Endothelial cell of umbilical vein (primary cell): ENCODE measurements around the gene ZNF416.

Source experiments
- EZH2 ChIP-seq: IDR thresholded peaks from 2 replicates; pipeline ENCODE4 v1.6.1; 2012; ENCODE audit warnings: borderline replicate concordance, low read depth, mild to moderate bottlenecking, moderate library complexity, low read length, inconsistent platforms; ENCODE audit not compliant: severe bottlenecking
- FOS ChIP-seq: IDR thresholded peaks from 2 replicates; pipeline ENCODE4 v1.6.1; 2011; ENCODE audit warnings: mild to moderate bottlenecking, low read length, moderate library complexity, borderline replicate concordance; ENCODE audit not compliant: insufficient read depth
- GATA2 ChIP-seq: IDR thresholded peaks from 2 replicates; pipeline ENCODE4 v1.7.0; 2011; ENCODE audit warnings: low read depth, mild to moderate bottlenecking, moderate library complexity, mixed read lengths, low read length; ENCODE audit not compliant: insufficient read length, insufficient read depth
- MAX ChIP-seq: IDR thresholded peaks from 2 replicates; pipeline ENCODE4 v1.6.1; 2011; ENCODE audit not compliant: insufficient read depth, insufficient read length
- MYC ChIP-seq: IDR thresholded peaks from one replicate; pipeline ENCODE4 v1.6.1; 2011; ENCODE audit warnings: mild to moderate bottlenecking, low read depth, low read length
- POLR2A ChIP-seq: IDR thresholded peaks from 2 replicates; pipeline ENCODE4 v1.6.1; 2012; ENCODE audit warnings: low read depth, mild to moderate bottlenecking, control low read depth, low read length
- POLR2AphosphoS5 ChIP-seq: IDR thresholded peaks from 2 replicates; pipeline ENCODE4 v1.6.1; 2012; ENCODE audit warnings: low read depth, mild to moderate bottlenecking, control low read depth, low read length, moderate library complexity; ENCODE audit not compliant: insufficient read depth
- TF ChIP-seq, protein P1 (sequence below), 2 donors: IDR thresholded peaks; 1 replicate in 1 of 2; 2 replicates in 1 of 2; pipeline ENCODE4 v1.5.1; 2011; ENCODE audit warnings: low read length in 2 of 2, mild to moderate bottlenecking in 2 of 2, moderate library complexity in 2 of 2, control low read depth in 1 of 2, inconsistent platforms in 1 of 2, low read depth in 1 of 2; ENCODE audit not compliant: insufficient read depth in 1 of 2; ENCODE audit errors: extremely low read depth in 1 of 2

DNA sequence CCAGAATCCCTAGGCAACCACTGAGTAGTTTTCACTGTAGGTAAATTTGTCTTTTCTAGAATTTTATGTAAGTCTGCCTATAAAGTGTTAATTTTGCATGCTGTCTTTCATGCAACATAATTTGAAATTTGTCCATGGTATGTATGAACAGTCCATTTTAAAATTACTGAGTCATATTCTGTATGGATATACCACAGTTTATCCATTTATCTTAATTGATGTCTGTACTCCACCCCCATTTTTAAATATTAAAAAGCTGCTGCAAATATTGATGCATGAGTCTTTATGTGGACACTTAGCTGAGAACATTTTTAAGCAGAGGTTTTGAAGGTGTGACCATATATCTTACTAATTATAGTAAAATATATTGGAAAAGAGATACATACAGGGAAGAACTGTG, 44.4 kb upstream of the ZNF416 start:
- TF ChIP-seq, protein P1, sequence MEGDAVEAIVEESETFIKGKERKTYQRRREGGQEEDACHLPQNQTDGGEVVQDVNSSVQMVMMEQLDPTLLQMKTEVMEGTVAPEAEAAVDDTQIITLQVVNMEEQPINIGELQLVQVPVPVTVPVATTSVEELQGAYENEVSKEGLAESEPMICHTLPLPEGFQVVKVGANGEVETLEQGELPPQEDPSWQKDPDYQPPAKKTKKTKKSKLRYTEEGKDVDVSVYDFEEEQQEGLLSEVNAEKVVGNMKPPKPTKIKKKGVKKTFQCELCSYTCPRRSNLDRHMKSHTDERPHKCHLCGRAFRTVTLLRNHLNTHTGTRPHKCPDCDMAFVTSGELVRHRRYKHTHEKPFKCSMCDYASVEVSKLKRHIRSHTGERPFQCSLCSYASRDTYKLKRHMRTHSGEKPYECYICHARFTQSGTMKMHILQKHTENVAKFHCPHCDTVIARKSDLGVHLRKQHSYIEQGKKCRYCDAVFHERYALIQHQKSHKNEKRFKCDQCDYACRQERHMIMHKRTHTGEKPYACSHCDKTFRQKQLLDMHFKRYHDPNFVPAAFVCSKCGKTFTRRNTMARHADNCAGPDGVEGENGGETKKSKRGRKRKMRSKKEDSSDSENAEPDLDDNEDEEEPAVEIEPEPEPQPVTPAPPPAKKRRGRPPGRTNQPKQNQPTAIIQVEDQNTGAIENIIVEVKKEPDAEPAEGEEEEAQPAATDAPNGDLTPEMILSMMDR (IDR thresholded peaks at IDR 0.05; ENCODE audit: extremely low read depth in 1 of 2, insufficient read depth in 1 of 2, low read depth in 1 of 2, low read length in 2 of 2) = no peak
- TF ChIP-seq POLR2A (no peak), EZH2 (no peak), POLR2AphosphoS5 (no peak), MAX (no peak), MYC (no peak), FOS (no peak), GATA2 (no peak)
